Transverse colon (tissue), 4 donors: ENCODE measurements around the gene OCA2.

Experiments
- CTCF ChIP-seq, 5 experiments: fragments of 200-600 bp in 3 of 5; fragments of 450-650 bp in 2 of 5; sonication (generic) in 3 of 5; IDR thresholded peaks; 1 replicate in 2 of 5; 2 replicates in 3 of 5; pipeline ENCODE4 v1.5.1; 2016 to 2017; ENCODE audit warnings: antibody characterized with exemption in 5 of 5, inconsistent platforms in 3 of 5, mild to moderate bottlenecking in 2 of 5, moderate library complexity in 1 of 5
- EP300 ChIP-seq: sonication (generic); formaldehyde crosslinking; IDR thresholded peaks from one replicate; pipeline ENCODE4 v1.6.1; 2017; ENCODE audit warnings: antibody characterized with exemption, low read depth
- POLR2A ChIP-seq: fragments of 450-650 bp; IDR thresholded peaks from one replicate; pipeline ENCODE4 v1.6.1; 2016; ENCODE audit warnings: antibody characterized with exemption, mild to moderate bottlenecking, moderate library complexity
- POLR2AphosphoS5 ChIP-seq, 3 donors: sonication (generic); formaldehyde crosslinking; IDR thresholded peaks; one replicate each; pipeline ENCODE4 v1.6.1; 2016; ENCODE audit warnings: antibody characterized with exemption in 3 of 3

- no peak for TF ChIP-seq EP300
- no peak for TF ChIP-seq CTCF (IDR thresholded peaks at IDR 0.05)
- TF ChIP-seq POLR2A, result no peak
- TF ChIP-seq POLR2AphosphoS5 (IDR thresholded peaks at IDR 0.05), result no peak
These were observed 92.8 kb downstream of the OCA2 start for GRCh38 chr15:28006116-28006905.
